Measurements from ENCODE around the gene HOXB2. TPM values are rescaled to one million over a fixed set of nuclear protein-coding genes. Genes with fewer than 3 reads are reported as not detected.

HOXB2 gene
- total RNA-seq, 1 donor from 2014 or later = 1.9 TPM

- DNase-seq = no peak
- H3K4me1 ChIP-seq = peaks cover 19% of the 10 kb centered on the region
- H3K9me3 ChIP-seq (replicated peaks) = no peaks in the 10 kb centered on the region
- H3K27me3 ChIP-seq (ENCODE audit: low read depth) = peaks cover 100% of the 10 kb centered on the region
- H3K27ac ChIP-seq (replicated peaks) = peak overlapping the region; percentile 46
- no peak for TF ChIP-seq CTCF (IDR thresholded peaks at IDR 0.05; ENCODE audit: borderline replicate concordance)
- H3K36me3 ChIP-seq = no peaks in the 10 kb centered on the region
- intact Hi-C loops (cut with micrococcal nuclease) = no loop called here
- H3K4me3 ChIP-seq = peak overlapping the region; percentile 59
Measured at GRCh38 chr17:48554412-48555257, 9.7 kb upstream of the HOXB2 start.

GRCh38 chr17:48553826-48554225, 8.9 kb upstream of the HOXB2 start:
- no peak for TF ChIP-seq CTCF (IDR thresholded peaks at IDR 0.05; ENCODE audit: borderline replicate concordance)
- Histone ChIP-seq H3K9me3 (replicated peaks) (no peaks in the 10 kb centered on the region), H3K27ac (replicated peaks) (peak overlapping the region; percentile 46), H3K4me3 (peak overlapping the region; percentile 59), H3K36me3 (no peaks in the 10 kb centered on the region), H3K27me3 (ENCODE audit: low read depth) (peaks cover 100% of the 10 kb centered on the region), H3K4me1 (peaks cover 19% of the 10 kb centered on the region)
- intact Hi-C loops (cut with micrococcal nuclease) = no loop called here
- no peak for DNase-seq

GRCh38 chr17:48553190-48553547, 8.3 kb upstream of the HOXB2 start:
- Histone ChIP-seq H3K36me3 (no peaks in the 10 kb centered on the region), H3K4me3 (no peak overlapping the region), H3K27me3 (ENCODE audit: low read depth) (peaks cover 100% of the 10 kb centered on the region), H3K27ac (replicated peaks) (no peak overlapping the region), H3K9me3 (replicated peaks) (no peaks in the 10 kb centered on the region), H3K4me1 (peaks cover 19% of the 10 kb centered on the region)
- no peak for DNase-seq
- no peak for TF ChIP-seq CTCF (IDR thresholded peaks at IDR 0.05; ENCODE audit: borderline replicate concordance)
- intact Hi-C loops (cut with micrococcal nuclease) = no loop called here

GRCh38 chr17:48552466-48553189, 7.7 kb upstream of the HOXB2 start:
- no peak overlapping the region for H3K27ac ChIP-seq (replicated peaks)
- H3K9me3 ChIP-seq (replicated peaks) = no peaks in the 10 kb centered on the region
- peaks cover 19% of the 10 kb centered on the region for H3K4me1 ChIP-seq
- no peak for DNase-seq
- H3K27me3 ChIP-seq (ENCODE audit: low read depth) = peaks cover 100% of the 10 kb centered on the region
- no peak for TF ChIP-seq CTCF (IDR thresholded peaks at IDR 0.05; ENCODE audit: borderline replicate concordance)
- no peaks in the 10 kb centered on the region for H3K36me3 ChIP-seq
- H3K4me3 ChIP-seq = no peak overlapping the region
- intact Hi-C loops (cut with micrococcal nuclease) = no loop called here

GRCh38 chr17:48551596-48552465, 6.9 kb upstream of the HOXB2 start:
- H3K9me3 ChIP-seq (replicated peaks) = no peaks in the 10 kb centered on the region
- H3K4me1 ChIP-seq = peaks cover 19% of the 10 kb centered on the region
- peaks cover 100% of the 10 kb centered on the region for H3K27me3 ChIP-seq (ENCODE audit: low read depth)
- intact Hi-C loops (cut with micrococcal nuclease) = no loop called here
- no peaks in the 10 kb centered on the region for H3K36me3 ChIP-seq
- H3K4me3 ChIP-seq = no peak overlapping the region
- no peak for DNase-seq
- H3K27ac ChIP-seq (replicated peaks) = no peak overlapping the region
- no peak for TF ChIP-seq CTCF (IDR thresholded peaks at IDR 0.05; ENCODE audit: borderline replicate concordance)

Data from left ventricle myocardium inferior (tissue), 1 donor.